H9 (cell line): ENCODE results near the gene KIAA0825. TPM values are rescaled to one million over a fixed set of nuclear protein-coding genes. Genes with fewer than 3 reads are reported as not detected.

Experiments used
- DNase-seq: peaks from one replicate; pipeline ENCODE4 v3.0.0-alpha.2; 2017
- H2AFZ ChIP-seq: one replicate; pipeline ENCODE4 v1.6.1; 2013; ENCODE audit warnings: mild to moderate bottlenecking, low read length, control low read depth, moderate library complexity
- H2AK5ac ChIP-seq: 2 replicates; pipeline ENCODE4 v1.6.1; 2013; ENCODE audit warnings: low read length, control low read depth, mixed read lengths; ENCODE audit not compliant: insufficient read length
- H2BK120ac ChIP-seq: one replicate; pipeline ENCODE4 v1.6.1; 2013; ENCODE audit warnings: low read depth, mild to moderate bottlenecking, low read length, control low read depth, inconsistent platforms; ENCODE audit not compliant: poor library complexity, severe bottlenecking
- H2BK12ac ChIP-seq: 2 replicates; pipeline ENCODE4 v1.6.1; 2013; ENCODE audit warnings: low read length, control low read depth, mixed read lengths, low read depth; ENCODE audit not compliant: insufficient read length
- H2BK15ac ChIP-seq: 2 replicates; pipeline ENCODE4 v1.6.1; 2013; ENCODE audit warnings: low read depth, low read length, control low read depth
- H2BK20ac ChIP-seq: one replicate; pipeline ENCODE4 v1.6.1; 2013; ENCODE audit warnings: low read depth, mild to moderate bottlenecking, low read length, control low read depth, inconsistent platforms; ENCODE audit not compliant: poor library complexity, severe bottlenecking
- H2BK5ac ChIP-seq: 2 replicates; pipeline ENCODE4 v1.6.1; 2013; ENCODE audit warnings: low read length, control low read depth, mixed read lengths; ENCODE audit not compliant: insufficient read length
- H3K14ac ChIP-seq: 2 replicates; pipeline ENCODE4 v1.6.1; 2013; ENCODE audit warnings: low read length, control low read depth; ENCODE audit not compliant: insufficient read depth
- H3K18ac ChIP-seq: 2 replicates; pipeline ENCODE4 v1.6.1; 2013; ENCODE audit warnings: low read depth, mild to moderate bottlenecking, mixed read lengths, low read length, control low read depth; ENCODE audit not compliant: insufficient read length
- H3K23ac ChIP-seq: 2 replicates; pipeline ENCODE4 v1.6.1; 2013; ENCODE audit warnings: low read length, control low read depth, mixed read lengths, low read depth; ENCODE audit not compliant: insufficient read length
- H3K23me2 ChIP-seq: 2 replicates; pipeline ENCODE4 v1.6.1; 2013; ENCODE audit warnings: low read depth, mild to moderate bottlenecking, mixed read lengths, low read length, control low read depth; ENCODE audit not compliant: insufficient read length, poor library complexity, severe bottlenecking
- H3K27ac ChIP-seq: 2 replicates; pipeline ENCODE4 v1.5.1; 2013; ENCODE audit warnings: low read length, control low read depth, mixed read lengths, low read depth; ENCODE audit not compliant: insufficient read length
- H3K27me3 ChIP-seq: 2 replicates; pipeline ENCODE4 v1.6.1; 2013; ENCODE audit warnings: low read length, control low read depth, inconsistent platforms; ENCODE audit not compliant: insufficient read depth
- H3K4ac ChIP-seq: 2 replicates; pipeline ENCODE4 v1.6.1; 2013; ENCODE audit warnings: low read depth, mild to moderate bottlenecking, control low read depth, inconsistent platforms, low read length, moderate library complexity
- H3K4me1 ChIP-seq: 2 replicates; pipeline ENCODE4 v1.6.1; 2013; ENCODE audit warnings: low read length, control low read depth, inconsistent platforms; ENCODE audit not compliant: insufficient read depth
- H3K4me2 ChIP-seq: 2 replicates; pipeline ENCODE4 v1.6.1; 2013; ENCODE audit warnings: low read length, control low read depth, mixed read lengths; ENCODE audit not compliant: insufficient read length, insufficient read depth
- H3K56ac ChIP-seq: 2 replicates; pipeline ENCODE4 v1.6.1; 2013; ENCODE audit warnings: low read depth, mild to moderate bottlenecking, mixed read lengths, low read length, control low read depth; ENCODE audit not compliant: insufficient read length
- H3K79me1 ChIP-seq: 2 replicates; pipeline ENCODE4 v1.6.1; 2013; ENCODE audit warnings: low read depth, mild to moderate bottlenecking, moderate library complexity, low read length, control low read depth, inconsistent platforms; ENCODE audit not compliant: insufficient read depth, poor library complexity, severe bottlenecking
- H3K79me2 ChIP-seq: 2 replicates; pipeline ENCODE4 v1.6.1; 2013; ENCODE audit warnings: low read length, control low read depth, inconsistent platforms; ENCODE audit not compliant: insufficient read depth
- H3K9ac ChIP-seq: 2 replicates; pipeline ENCODE4 v1.6.1; 2013; ENCODE audit warnings: low read length, control low read depth, mixed read lengths; ENCODE audit not compliant: insufficient read length; ENCODE audit errors: extremely low read depth
- H3K9me3 ChIP-seq: one replicate; pipeline ENCODE4 v1.6.1; 2013; ENCODE audit warnings: low read depth, low read length, inconsistent platforms; ENCODE audit not compliant: control insufficient read depth
- H3T11ph ChIP-seq: one replicate; pipeline ENCODE4 v1.6.1; 2013; ENCODE audit warnings: mild to moderate bottlenecking, low read length, control low read depth, inconsistent platforms
- H4K20me1 ChIP-seq: one replicate; pipeline ENCODE4 v1.6.1; 2013; ENCODE audit not compliant: control insufficient read depth, insufficient read length, insufficient read depth
- H4K5ac ChIP-seq: 2 replicates; pipeline ENCODE4 v1.6.1; 2013; ENCODE audit warnings: low read depth, mild to moderate bottlenecking, mixed read lengths, low read length, control low read depth; ENCODE audit not compliant: insufficient read length
- H4K8ac ChIP-seq: replicated peaks from 2 replicates; pipeline ENCODE4 v1.6.1; 2013; ENCODE audit warnings: low read length, control low read depth, mixed read lengths, low read depth; ENCODE audit not compliant: insufficient read length
- H4K91ac ChIP-seq: 2 replicates; pipeline ENCODE4 v1.6.1; 2013; ENCODE audit warnings: low read depth, mild to moderate bottlenecking, moderate library complexity, mixed read lengths, low read length, control low read depth; ENCODE audit not compliant: insufficient read length
- H3K27ac Mint-ChIP-seq, 3 experiments: 2 replicates in 2 of 3; 3 replicates in 1 of 3; pipeline ENCODE4 v1.8.0; 2020 to 2021; ENCODE audit warnings: mixed read lengths in 3 of 3, mild to moderate bottlenecking in 1 of 3, moderate library complexity in 1 of 3
- H3K27me3 Mint-ChIP-seq: 2 replicates; pipeline ENCODE4 v1.8.0; 2021; ENCODE audit warnings: low read depth, mild to moderate bottlenecking, moderate library complexity, mixed read lengths
- H3K36me3 Mint-ChIP-seq, 3 experiments: 2 replicates in 2 of 3; 3 replicates in 1 of 3; pipeline ENCODE4 v1.8.0; 2020 to 2021; ENCODE audit warnings: low read depth in 3 of 3, mixed read lengths in 3 of 3; ENCODE audit not compliant: insufficient read depth in 1 of 3
- H3K4me1 Mint-ChIP-seq, 2 experiments: 2 replicates each; pipeline ENCODE4 v1.8.0; 2020; ENCODE audit warnings: mixed read lengths in 2 of 2
- H3K4me3 Mint-ChIP-seq, 2 experiments: 2 replicates in 1 of 2; 3 replicates in 1 of 2; pipeline ENCODE4 v1.8.0; 2020 to 2021; ENCODE audit warnings: mild to moderate bottlenecking in 2 of 2, mixed read lengths in 2 of 2, moderate library complexity in 1 of 2
- H3K9me3 Mint-ChIP-seq, 2 experiments: 2 replicates in 1 of 2; 3 replicates in 1 of 2; pipeline ENCODE4 v1.8.0; 2020; ENCODE audit warnings: mild to moderate bottlenecking in 2 of 2, mixed read lengths in 2 of 2, moderate library complexity in 1 of 2
- CTCF ChIP-seq: fragments of 200-600 bp; sonication (generic); conservative IDR thresholded peaks from 3 replicates; pipeline ENCODE4 v1.8.0; 2021; ENCODE audit warnings: antibody characterized with exemption, mild to moderate bottlenecking
- total RNA-seq: library from RNA; stranded (reverse); gene quantifications from 2 replicates; pipeline ENCODE4 v1.2.1, GENCODE V29; 2021

KIAA0825 gene
- total RNA-seq, 1 experiment from 2014 or later: 1.8 TPM

GRCh38 chr5:94473936-94474335 lies 144.5 kb downstream of the KIAA0825 start:
- Histone ChIP-seq H4K8ac (no peak overlapping the region), H2BK5ac (no peak overlapping the region), H3K14ac (no peak overlapping the region), H3K4me1 (no peaks in the 10 kb centered on the region), H3K27ac (no peak overlapping the region), H2BK12ac (no peak overlapping the region), H3K9ac (no peak overlapping the region), H3K27me3 (no peaks in the 10 kb centered on the region), H3K4me2 (no peak overlapping the region), H3K18ac (no peak overlapping the region), H3K23ac (no peak overlapping the region), H4K91ac (no peak overlapping the region), H3K79me1 (no peaks in the 10 kb centered on the region), H3T11ph (no peak overlapping the region), H3K79me2 (no peaks in the 10 kb centered on the region), H4K5ac (no peak overlapping the region), H2BK15ac (no peak overlapping the region), H2AK5ac (no peak overlapping the region), H2AFZ (no peak overlapping the region), H2BK20ac (no peak overlapping the region), H4K20me1 (no peaks in the 10 kb centered on the region), H3K56ac (no peak overlapping the region), H3K9me3 (no peaks in the 10 kb centered on the region), H3K23me2 (no peaks in the 10 kb centered on the region), H2BK120ac (no peak overlapping the region), H3K4ac (no peak overlapping the region)
- TF ChIP-seq CTCF: no peak
- Mint-ChIP-seq H3K27me3 (no peaks in the 10 kb centered on the region), H3K4me1 (no peaks in the 10 kb centered on the region), H3K27ac (no peak overlapping the region), H3K4me3 (no peak overlapping the region), H3K9me3 (no peaks in the 10 kb centered on the region), H3K36me3 (no peaks in the 10 kb centered on the region)
- DNase-seq: no peak
